Measurements from ENCODE around the gene NUDT19.

Gene NUDT19

DNA sequence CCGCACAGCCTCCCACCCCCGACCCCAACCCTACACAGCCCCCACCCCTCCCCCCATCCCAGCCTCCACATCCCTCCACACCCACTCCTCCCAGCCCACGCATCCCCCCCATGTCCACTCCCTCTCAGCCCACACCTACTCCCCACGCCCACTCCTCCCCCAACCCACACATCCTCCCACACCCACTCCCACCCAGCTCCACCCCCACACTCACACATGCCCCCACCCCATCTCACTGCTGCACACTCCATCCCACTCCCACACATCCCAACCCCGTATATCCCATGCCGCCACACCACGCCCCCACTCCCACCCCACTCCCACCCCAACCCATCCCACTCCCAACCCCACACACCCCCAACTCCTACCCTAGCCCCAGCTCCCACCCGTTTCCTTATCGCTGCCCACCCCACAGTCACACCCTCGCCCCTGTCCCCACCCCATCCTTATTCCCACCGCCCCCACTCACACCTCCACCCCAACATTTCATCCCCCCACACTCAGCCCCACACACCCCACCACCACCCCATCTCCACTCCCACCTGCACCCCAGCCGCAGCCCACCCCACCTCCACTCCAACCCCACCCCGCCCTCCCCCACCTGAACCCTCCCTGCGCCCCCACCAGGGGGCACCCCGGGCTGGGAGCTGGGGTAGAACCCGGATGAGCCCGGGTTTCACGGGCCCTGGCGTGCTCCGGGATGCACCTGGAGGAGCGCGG is 28.8 kb downstream of the NUDT19 start:
- Histone ChIP-seq H3K27ac (ENCODE audit: extremely low read depth, low read depth, low read length) (no peak overlapping the region), H3K36me3 (ENCODE audit: control insufficient read depth in 2 of 2, insufficient read depth in 1 of 2, low read length in 2 of 2) (peaks cover 9 to 31% of the 10 kb centered on the region in 2 experiments), H3K9me3 (ENCODE audit: control insufficient read depth, insufficient read depth, low read depth, low read length) (no peaks in the 10 kb centered on the region; the same call in 1 of the 2 replicates), H3K4me1 (ENCODE audit: control insufficient read depth, insufficient read depth, low read length) (no peaks in the 10 kb centered on the region), H3K4me3 (ENCODE audit: low read depth, low read length) (no peak overlapping the region)
- POLR2A ChIA-PET: interaction anchor here (1.0 kb wide), 1 partner anchor 15 kb away, joined by 3 read pairs; no protein-coding TSS in a partner anchor
- CTCF ChIA-PET: no interaction called here
- TF ChIP-seq, protein P1, sequence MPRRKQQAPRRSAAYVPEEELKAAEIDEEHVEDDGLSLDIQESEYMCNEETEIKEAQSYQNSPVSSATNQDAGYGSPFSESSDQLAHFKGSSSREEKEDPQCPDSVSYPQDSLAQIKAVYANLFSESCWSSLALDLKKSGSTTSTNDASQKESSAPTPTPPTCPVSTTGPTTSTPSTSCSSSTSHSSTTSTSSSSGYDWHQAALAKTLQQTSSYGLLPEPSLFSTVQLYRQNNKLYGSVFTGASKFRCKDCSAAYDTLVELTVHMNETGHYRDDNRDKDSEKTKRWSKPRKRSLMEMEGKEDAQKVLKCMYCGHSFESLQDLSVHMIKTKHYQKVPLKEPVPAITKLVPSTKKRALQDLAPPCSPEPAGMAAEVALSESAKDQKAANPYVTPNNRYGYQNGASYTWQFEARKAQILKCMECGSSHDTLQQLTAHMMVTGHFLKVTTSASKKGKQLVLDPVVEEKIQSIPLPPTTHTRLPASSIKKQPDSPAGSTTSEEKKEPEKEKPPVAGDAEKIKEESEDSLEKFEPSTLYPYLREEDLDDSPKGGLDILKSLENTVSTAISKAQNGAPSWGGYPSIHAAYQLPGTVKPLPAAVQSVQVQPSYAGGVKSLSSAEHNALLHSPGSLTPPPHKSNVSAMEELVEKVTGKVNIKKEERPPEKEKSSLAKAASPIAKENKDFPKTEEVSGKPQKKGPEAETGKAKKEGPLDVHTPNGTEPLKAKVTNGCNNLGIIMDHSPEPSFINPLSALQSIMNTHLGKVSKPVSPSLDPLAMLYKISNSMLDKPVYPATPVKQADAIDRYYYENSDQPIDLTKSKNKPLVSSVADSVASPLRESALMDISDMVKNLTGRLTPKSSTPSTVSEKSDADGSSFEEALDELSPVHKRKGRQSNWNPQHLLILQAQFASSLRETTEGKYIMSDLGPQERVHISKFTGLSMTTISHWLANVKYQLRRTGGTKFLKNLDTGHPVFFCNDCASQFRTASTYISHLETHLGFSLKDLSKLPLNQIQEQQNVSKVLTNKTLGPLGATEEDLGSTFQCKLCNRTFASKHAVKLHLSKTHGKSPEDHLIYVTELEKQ (tag by site-specific recombination; IDR thresholded peaks at IDR 0.05; ENCODE audit: borderline replicate concordance): no peak
- TF ChIP-seq ZNF423 (tag by site-specific recombination; IDR thresholded peaks at IDR 0.05) (no peak), BCL11A (tag by site-specific recombination; IDR thresholded peaks at IDR 0.05; ENCODE audit: low read depth) (no peak), KLF16 (tag by site-specific recombination; IDR thresholded peaks at IDR 0.05) (no peak), ZNF654 (tag by site-specific recombination; IDR thresholded peaks at IDR 0.05; ENCODE audit: low read depth) (no peak), ZBTB44 (tag by site-specific recombination; IDR thresholded peaks at IDR 0.05) (no peak), SETDB1 (IDR thresholded peaks at IDR 0.05; ENCODE audit: insufficient read length, low read length) (no peak), KLF8 (tag by site-specific recombination; IDR thresholded peaks at IDR 0.05) (peak; percentile 72; the same call in 1 of the 2 replicates), ZNF776 (tag by site-specific recombination; IDR thresholded peaks at IDR 0.05; ENCODE audit: borderline replicate concordance) (no peak), ZEB2 (tag by site-specific recombination; IDR thresholded peaks at IDR 0.05) (no peak), BCL11B (tag by site-specific recombination; IDR thresholded peaks at IDR 0.05; ENCODE audit: low read depth) (no peak), EGR2 (tag by site-specific recombination; IDR thresholded peaks at IDR 0.05; ENCODE audit: low read depth) (peak; percentile 97), KLF1 (tag by site-specific recombination; IDR thresholded peaks at IDR 0.05) (peak; percentile 98), KLF9 (tag by site-specific recombination; IDR thresholded peaks at IDR 0.05; ENCODE audit: low read depth) (peak; percentile 50), ZNF335 (tag by site-specific recombination; conservative IDR thresholded peaks at IDR 0.05) (no peak), ZFHX2 (tag by site-specific recombination; conservative IDR thresholded peaks at IDR 0.05) (peak; percentile 92), GLI2 (tag by site-specific recombination; IDR thresholded peaks at IDR 0.05; ENCODE audit: borderline replicate concordance, low read depth) (no peak), ZNF202 (tag by site-specific recombination; IDR thresholded peaks at IDR 0.05; ENCODE audit: borderline replicate concordance) (no peak), KLF10 (tag by site-specific recombination; IDR thresholded peaks at IDR 0.05) (no peak), ZNF530 (tag by site-specific recombination; IDR thresholded peaks at IDR 0.05; ENCODE audit: low read depth) (no peak), ZNF560 (tag by site-specific recombination; IDR thresholded peaks at IDR 0.05; ENCODE audit: borderline replicate concordance) (no peak), ZNF214 (tag by site-specific recombination; IDR thresholded peaks at IDR 0.05; ENCODE audit: borderline replicate concordance) (no peak)
- TF ChIP-seq, protein P2, sequence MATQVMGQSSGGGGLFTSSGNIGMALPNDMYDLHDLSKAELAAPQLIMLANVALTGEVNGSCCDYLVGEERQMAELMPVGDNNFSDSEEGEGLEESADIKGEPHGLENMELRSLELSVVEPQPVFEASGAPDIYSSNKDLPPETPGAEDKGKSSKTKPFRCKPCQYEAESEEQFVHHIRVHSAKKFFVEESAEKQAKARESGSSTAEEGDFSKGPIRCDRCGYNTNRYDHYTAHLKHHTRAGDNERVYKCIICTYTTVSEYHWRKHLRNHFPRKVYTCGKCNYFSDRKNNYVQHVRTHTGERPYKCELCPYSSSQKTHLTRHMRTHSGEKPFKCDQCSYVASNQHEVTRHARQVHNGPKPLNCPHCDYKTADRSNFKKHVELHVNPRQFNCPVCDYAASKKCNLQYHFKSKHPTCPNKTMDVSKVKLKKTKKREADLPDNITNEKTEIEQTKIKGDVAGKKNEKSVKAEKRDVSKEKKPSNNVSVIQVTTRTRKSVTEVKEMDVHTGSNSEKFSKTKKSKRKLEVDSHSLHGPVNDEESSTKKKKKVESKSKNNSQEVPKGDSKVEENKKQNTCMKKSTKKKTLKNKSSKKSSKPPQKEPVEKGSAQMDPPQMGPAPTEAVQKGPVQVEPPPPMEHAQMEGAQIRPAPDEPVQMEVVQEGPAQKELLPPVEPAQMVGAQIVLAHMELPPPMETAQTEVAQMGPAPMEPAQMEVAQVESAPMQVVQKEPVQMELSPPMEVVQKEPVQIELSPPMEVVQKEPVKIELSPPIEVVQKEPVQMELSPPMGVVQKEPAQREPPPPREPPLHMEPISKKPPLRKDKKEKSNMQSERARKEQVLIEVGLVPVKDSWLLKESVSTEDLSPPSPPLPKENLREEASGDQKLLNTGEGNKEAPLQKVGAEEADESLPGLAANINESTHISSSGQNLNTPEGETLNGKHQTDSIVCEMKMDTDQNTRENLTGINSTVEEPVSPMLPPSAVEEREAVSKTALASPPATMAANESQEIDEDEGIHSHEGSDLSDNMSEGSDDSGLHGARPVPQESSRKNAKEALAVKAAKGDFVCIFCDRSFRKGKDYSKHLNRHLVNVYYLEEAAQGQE (tag by site-specific recombination; IDR thresholded peaks at IDR 0.05): no peak
- TF ChIP-seq, protein P3, sequence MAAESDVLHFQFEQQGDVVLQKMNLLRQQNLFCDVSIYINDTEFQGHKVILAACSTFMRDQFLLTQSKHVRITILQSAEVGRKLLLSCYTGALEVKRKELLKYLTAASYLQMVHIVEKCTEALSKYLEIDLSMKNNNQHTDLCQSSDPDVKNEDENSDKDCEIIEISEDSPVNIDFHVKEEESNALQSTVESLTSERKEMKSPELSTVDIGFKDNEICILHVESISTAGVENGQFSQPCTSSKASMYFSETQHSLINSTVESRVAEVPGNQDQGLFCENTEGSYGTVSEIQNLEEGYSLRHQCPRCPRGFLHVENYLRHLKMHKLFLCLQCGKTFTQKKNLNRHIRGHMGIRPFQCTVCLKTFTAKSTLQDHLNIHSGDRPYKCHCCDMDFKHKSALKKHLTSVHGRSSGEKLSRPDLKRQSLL (tag by site-specific recombination; IDR thresholded peaks at IDR 0.05): no peak

All from HEK293 (cell line).